Vagina (tissue), 2 donors: ENCODE results near the gene ADCK2. TPM values are rescaled to one million over a fixed set of nuclear protein-coding genes. Genes with fewer than 3 reads are reported as not detected.

ENCODE experiments used
- DNase-seq, 2 donors: peaks; one replicate each; pipeline ENCODE4 v3.0.0-alpha.2; 2017; ENCODE audit errors: extremely low spot score in 2 of 2
- H3K27ac ChIP-seq: fragments of 200-600 bp; sonication (generic); one replicate; pipeline ENCODE4 v1.5.1; 2019
- H3K27me3 ChIP-seq: fragments of 200-600 bp; sonication (generic); one replicate; pipeline ENCODE4 v1.5.1; 2019
- H3K36me3 ChIP-seq, 2 donors: fragments of 200-600 bp; sonication (generic); one replicate each; pipeline ENCODE4 v1.5.1; 2017 to 2019
- H3K4me1 ChIP-seq: fragments of 200-600 bp; sonication (generic); one replicate; pipeline ENCODE4 v1.5.1; 2019
- H3K4me3 ChIP-seq, 2 donors: fragments of 200-600 bp; sonication (generic); 1 replicate in 1 of 2; 2 replicates in 1 of 2; pipeline ENCODE4 v1.5.1; 2016 to 2019
- H3K9me3 ChIP-seq: fragments of 200-600 bp; sonication (generic); one replicate; pipeline ENCODE4 v1.5.1; 2019
- POLR2A ChIP-seq, 2 donors: fragments of 450-650 bp; IDR thresholded peaks; one replicate each; pipeline ENCODE4 v1.6.1; 2017; ENCODE audit warnings: antibody characterized with exemption in 2 of 2, mild to moderate bottlenecking in 2 of 2, moderate library complexity in 2 of 2
- POLR2AphosphoS5 ChIP-seq, 2 donors: sonication (generic); formaldehyde crosslinking; IDR thresholded peaks; one replicate each; pipeline ENCODE4 v1.9.0; 2017; ENCODE audit warnings: antibody characterized with exemption in 2 of 2, mild to moderate bottlenecking in 2 of 2, low read depth in 1 of 2; ENCODE audit not compliant: insufficient read depth in 1 of 2
- intact Hi-C: fragments of 100-400 bp; cut with DNase I; formaldehyde crosslinking; loops from one replicate; pipeline ENCODE4 v1.15.1; 2023
- total RNA-seq: library from RNA; depleted of rRNA; stranded (reverse); fragments of >200 nt; gene quantifications from one replicate; pipeline ENCODE4 v1.2.3, GENCODE V29; 2016
- TF ChIP-seq, protein P1 (sequence below), 3 experiments: fragments of 450-650 bp in 2 of 3; fragments of 200-600 bp in 1 of 3; sonication (generic) in 1 of 3; IDR thresholded peaks; one replicate each; pipeline ENCODE4 v1.5.1; 2017 to 2019; ENCODE audit warnings: antibody characterized with exemption in 3 of 3, mild to moderate bottlenecking in 2 of 3, moderate library complexity in 2 of 3

The ADCK2 gene
- total RNA-seq, 1 donor from 2014 or later = 21.1 TPM

DNA sequence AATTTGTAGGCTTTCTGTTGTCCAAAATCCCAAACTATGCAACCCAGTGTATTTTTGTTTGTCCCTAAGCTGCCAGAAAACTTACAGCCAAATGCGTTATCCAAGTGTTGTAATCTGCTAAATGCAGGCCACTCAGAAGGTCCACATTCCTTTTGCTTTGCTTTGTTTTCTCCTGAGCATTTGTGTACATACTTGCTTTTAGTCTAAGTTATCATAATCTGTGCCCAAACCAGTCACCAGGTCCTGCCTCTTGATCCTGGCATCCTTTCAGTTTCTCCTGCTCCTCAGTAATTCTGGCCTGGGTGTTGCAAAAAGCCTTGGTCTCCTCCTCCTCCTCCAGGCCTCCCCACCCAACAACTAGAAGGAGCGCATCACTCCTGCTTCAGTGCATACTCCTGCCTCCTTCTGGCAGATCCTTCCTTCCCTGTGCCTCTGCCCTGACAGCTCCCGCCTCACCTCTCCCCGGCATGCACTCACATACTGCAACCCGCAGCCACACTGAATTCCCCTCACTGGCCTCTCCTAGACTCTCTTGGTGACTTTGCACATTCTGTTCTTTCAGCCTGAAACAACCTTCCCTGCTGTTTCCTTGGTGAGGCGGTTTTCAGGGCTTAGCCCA is 34.5 kb upstream of the ADCK2 start:
- H3K27me3 ChIP-seq = no peaks in the 10 kb centered on the region
- no peak for DNase-seq
- intact Hi-C loops = no loop called here
- no peak for TF ChIP-seq POLR2AphosphoS5 (IDR thresholded peaks at IDR 0.05; ENCODE audit: insufficient read depth in 1 of 2, low read depth in 1 of 2)
- TF ChIP-seq POLR2A (IDR thresholded peaks at IDR 0.05) = no peak
- TF ChIP-seq, protein P1, sequence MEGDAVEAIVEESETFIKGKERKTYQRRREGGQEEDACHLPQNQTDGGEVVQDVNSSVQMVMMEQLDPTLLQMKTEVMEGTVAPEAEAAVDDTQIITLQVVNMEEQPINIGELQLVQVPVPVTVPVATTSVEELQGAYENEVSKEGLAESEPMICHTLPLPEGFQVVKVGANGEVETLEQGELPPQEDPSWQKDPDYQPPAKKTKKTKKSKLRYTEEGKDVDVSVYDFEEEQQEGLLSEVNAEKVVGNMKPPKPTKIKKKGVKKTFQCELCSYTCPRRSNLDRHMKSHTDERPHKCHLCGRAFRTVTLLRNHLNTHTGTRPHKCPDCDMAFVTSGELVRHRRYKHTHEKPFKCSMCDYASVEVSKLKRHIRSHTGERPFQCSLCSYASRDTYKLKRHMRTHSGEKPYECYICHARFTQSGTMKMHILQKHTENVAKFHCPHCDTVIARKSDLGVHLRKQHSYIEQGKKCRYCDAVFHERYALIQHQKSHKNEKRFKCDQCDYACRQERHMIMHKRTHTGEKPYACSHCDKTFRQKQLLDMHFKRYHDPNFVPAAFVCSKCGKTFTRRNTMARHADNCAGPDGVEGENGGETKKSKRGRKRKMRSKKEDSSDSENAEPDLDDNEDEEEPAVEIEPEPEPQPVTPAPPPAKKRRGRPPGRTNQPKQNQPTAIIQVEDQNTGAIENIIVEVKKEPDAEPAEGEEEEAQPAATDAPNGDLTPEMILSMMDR (IDR thresholded peaks at IDR 0.05) = no peak
- no peaks in the 10 kb centered on the region for H3K9me3 ChIP-seq
- H3K4me1 ChIP-seq = peaks cover 49% of the 10 kb centered on the region
- H3K36me3 ChIP-seq = no peaks in the 10 kb centered on the region
- H3K4me3 ChIP-seq = peak overlapping the region in 1 of 2 donors; percentile 91
- peak overlapping the region; percentile 87 for H3K27ac ChIP-seq

DNA sequence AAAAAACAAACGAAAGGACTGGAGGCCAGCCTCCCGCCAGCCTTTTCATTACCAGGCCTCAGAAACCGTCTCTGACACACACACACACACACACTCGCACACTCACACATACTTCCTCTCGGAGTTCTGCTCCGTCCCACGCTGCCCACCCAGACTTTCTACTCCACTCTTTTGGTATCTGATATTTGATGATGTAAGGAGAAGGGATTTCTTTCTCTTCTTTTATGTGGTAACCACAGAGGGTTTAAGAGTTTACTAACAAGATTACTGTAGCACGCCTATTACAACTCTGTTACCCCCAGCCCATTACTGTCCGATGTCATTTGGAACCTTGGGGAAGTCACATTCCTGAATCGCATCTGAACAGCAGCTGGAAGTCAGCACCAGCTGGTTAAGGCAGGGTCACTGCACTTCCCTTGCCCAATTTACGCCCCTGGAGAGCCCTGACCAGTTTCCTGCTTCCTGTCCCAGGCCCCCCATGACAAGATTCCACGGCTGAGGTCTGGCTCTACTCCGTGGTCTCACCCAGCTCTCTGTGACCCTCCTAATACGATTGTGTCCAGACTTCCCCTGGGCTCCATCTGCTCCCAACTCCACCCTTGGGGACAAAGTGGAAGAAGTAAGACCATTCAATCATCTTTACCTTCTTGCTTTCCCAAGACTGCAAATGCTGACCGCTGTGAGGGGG is 33.2 kb upstream of the ADCK2 start:
- intact Hi-C loops = no loop called here
- Histone ChIP-seq H3K4me3 (peak overlapping the region; percentile 66 to 91), H3K9me3 (no peaks in the 10 kb centered on the region), H3K4me1 (peaks cover 49% of the 10 kb centered on the region), H3K36me3 (no peaks in the 10 kb centered on the region), H3K27ac (peak overlapping the region; percentile 87), H3K27me3 (no peaks in the 10 kb centered on the region)
- TF ChIP-seq POLR2AphosphoS5 (IDR thresholded peaks at IDR 0.05; ENCODE audit: insufficient read depth in 1 of 2, low read depth in 1 of 2) (no peak), POLR2A (IDR thresholded peaks at IDR 0.05) (no peak)
- TF ChIP-seq, protein P1 (IDR thresholded peaks at IDR 0.05) = no peak
- DNase-seq = no peak

DNA sequence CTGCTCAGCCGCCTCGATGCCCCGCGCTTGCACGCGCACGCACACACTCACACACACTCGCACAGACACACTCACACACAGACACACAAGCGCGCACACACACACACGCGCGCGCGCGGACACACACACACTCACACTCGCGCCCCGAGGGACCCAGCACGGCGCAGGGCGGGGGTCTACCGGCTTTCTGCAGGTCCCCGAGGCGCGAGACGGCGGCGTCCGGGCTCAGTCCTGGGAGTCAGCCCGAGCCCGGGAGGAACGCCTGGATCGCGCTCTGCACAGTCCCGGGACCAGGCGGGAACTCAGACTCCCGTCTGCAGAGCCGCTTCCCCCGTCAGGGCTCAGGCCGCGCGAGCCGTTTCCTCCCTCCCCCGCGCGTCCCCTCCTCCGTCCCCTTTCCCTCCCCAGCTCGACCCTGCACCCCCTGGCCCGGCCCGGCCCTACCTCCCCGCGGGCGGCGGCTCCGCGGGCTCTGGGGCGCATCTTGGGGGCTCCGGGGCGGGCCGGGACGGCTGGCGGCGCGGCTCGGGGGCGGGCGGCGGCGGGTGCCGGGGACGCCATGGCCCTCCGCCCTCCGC is 32.6 kb upstream of the ADCK2 start:
- no peaks in the 10 kb centered on the region for H3K36me3 ChIP-seq
- H3K4me1 ChIP-seq = peaks cover 46% of the 10 kb centered on the region
- H3K27me3 ChIP-seq = no peaks in the 10 kb centered on the region
- no peaks in the 10 kb centered on the region for H3K9me3 ChIP-seq
- peak overlapping the region; percentile 87 for H3K27ac ChIP-seq
- no peak for DNase-seq
- peak in 1 of 2 donors; percentile 52 for TF ChIP-seq POLR2AphosphoS5 (IDR thresholded peaks at IDR 0.05; ENCODE audit: insufficient read depth in 1 of 2, low read depth in 1 of 2)
- TF ChIP-seq, protein P1 (IDR thresholded peaks at IDR 0.05) = no peak
- intact Hi-C loops = no loop called here
- H3K4me3 ChIP-seq = peak overlapping the region; percentile 66 to 91

DNA sequence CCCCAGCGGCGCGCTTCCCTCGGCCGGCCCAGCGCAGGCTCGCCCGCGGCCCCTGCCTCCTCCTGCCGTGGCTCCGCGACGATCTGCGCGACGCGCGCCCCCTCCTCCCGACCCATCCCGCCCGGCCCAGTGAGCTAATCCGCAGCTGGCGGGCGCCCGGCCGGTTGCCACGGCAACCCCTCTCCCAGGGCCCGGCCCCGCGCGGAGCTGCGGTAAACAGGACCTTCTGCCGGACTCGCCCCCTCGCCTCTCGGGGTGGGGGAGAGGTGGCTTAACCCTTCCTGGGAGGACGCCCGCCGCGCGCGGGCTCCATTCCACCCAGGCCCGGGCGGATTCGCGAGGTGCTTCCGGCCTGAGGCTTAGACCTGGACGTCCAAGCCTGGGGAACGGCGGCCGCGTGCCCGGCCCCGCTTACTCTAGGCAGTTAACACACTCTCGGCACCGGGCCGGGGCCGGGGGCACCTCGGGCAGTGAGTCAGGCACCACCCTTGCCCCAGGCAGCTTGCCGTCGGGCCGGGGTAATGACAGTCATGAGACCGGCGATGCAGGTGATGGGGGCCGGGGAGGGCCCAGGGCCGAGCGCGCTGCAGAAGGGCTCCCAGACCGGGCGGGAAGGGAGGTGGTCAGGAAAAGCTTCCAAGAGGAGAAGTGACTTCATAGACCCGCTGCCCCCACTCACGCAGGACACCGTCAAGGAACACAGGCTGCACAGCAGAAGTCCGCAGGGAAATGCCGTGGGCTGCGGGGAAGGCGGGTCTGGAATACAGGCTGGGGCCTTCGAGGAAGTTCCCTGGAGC is 31.8 kb upstream of the ADCK2 start, which contains the start of gene DENND2A:
Gene DENND2A, minus strand, starts transcription at position 87 of the 797 bp plus-strand sequence. CDS start 38,416 bp downstream, outside the sequence.
- peak within 1 kb of the TSS; percentile 87 for H3K27ac ChIP-seq
- intact Hi-C loops = no loop called here
- H3K9me3 ChIP-seq = no peaks in the 10 kb centered on the region
- no peaks in the 10 kb centered on the region for H3K27me3 ChIP-seq
- DNase-seq = no peak
- H3K36me3 ChIP-seq = no peaks in the 10 kb centered on the region
- peak within 1 kb of the TSS; percentile 66 to 91 for H3K4me3 ChIP-seq
- H3K4me1 ChIP-seq = peaks cover 39% of the 10 kb centered on the region
- TF ChIP-seq POLR2AphosphoS5 (IDR thresholded peaks at IDR 0.05; ENCODE audit: insufficient read depth in 1 of 2, low read depth in 1 of 2) = peak in 1 of 2 donors; percentile 70
- no peak for TF ChIP-seq POLR2A (IDR thresholded peaks at IDR 0.05)
- TF ChIP-seq, protein P1 (IDR thresholded peaks at IDR 0.05) = no peak
